Gastrocnemius medialis (tissue), 4 donors: ENCODE data around the gene GTPBP8.

ENCODE experiments used
- POLR2A ChIP-seq, 2 donors: fragments of 450-650 bp; IDR thresholded peaks; one replicate each; pipeline ENCODE4 v1.6.1; 2017; ENCODE audit warnings: antibody characterized with exemption in 2 of 2, mild to moderate bottlenecking in 2 of 2, moderate library complexity in 2 of 2
- TF ChIP-seq, protein P1 (sequence below), 5 experiments: fragments of 450-650 bp in 3 of 5; fragments of 200-600 bp in 2 of 5; sonication (generic) in 2 of 5; IDR thresholded peaks in 4 of 5; conservative IDR thresholded peaks in 1 of 5; 1 replicate in 4 of 5; 2 replicates in 1 of 5; pipeline ENCODE4 v1.5.1; 2016 to 2019; ENCODE audit warnings: antibody characterized with exemption in 5 of 5, mild to moderate bottlenecking in 3 of 5, moderate library complexity in 3 of 5

DNA sequence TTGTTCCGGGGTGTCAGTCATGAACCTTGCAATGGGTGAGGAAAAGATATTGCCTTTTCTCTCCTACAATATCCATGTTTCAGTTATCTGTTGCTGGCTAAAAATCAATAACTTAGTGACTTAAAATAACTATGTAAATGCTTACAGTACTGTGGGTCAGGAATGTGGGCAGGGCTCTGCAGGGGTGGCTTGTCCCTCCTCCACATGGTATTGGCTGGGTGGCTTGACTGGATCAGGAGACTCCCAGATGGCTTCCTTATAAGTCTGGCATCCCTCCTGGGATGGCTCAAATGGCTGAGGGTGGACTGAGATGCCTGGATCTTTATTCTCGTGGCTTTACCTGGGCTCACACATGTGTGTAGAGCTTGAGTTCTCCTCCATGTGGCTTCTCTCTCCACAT lies 47.5 kb downstream of the GTPBP8 start:
- TF ChIP-seq, protein P1, sequence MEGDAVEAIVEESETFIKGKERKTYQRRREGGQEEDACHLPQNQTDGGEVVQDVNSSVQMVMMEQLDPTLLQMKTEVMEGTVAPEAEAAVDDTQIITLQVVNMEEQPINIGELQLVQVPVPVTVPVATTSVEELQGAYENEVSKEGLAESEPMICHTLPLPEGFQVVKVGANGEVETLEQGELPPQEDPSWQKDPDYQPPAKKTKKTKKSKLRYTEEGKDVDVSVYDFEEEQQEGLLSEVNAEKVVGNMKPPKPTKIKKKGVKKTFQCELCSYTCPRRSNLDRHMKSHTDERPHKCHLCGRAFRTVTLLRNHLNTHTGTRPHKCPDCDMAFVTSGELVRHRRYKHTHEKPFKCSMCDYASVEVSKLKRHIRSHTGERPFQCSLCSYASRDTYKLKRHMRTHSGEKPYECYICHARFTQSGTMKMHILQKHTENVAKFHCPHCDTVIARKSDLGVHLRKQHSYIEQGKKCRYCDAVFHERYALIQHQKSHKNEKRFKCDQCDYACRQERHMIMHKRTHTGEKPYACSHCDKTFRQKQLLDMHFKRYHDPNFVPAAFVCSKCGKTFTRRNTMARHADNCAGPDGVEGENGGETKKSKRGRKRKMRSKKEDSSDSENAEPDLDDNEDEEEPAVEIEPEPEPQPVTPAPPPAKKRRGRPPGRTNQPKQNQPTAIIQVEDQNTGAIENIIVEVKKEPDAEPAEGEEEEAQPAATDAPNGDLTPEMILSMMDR (IDR thresholded peaks at IDR 0.05 in 4 of 5, conservative IDR thresholded peaks at IDR 0.05 in 1 of 5), result no peak
- TF ChIP-seq POLR2A (IDR thresholded peaks at IDR 0.05), result no peak
